Keratinocyte (primary cell): ENCODE results near the gene TECRL. TPM values are rescaled to one million over a fixed set of nuclear protein-coding genes. Genes with fewer than 3 reads are reported as not detected.

Experiments used
- DNase-seq: peaks from one replicate; pipeline ENCODE4 v3.0.0-alpha.2; 2011; ENCODE audit warnings: low read depth, missing footprints, low spot score
- FAIRE-seq: peaks from 2 replicates; lab custom pipeline; 2011; peaks lifted over from hg19 to GRCh38; lab: Jason Lieb, UNC
- H2AFZ ChIP-seq: 2 replicates; pipeline ENCODE4 v1.6.0; 2012; ENCODE audit warnings: low read length, control low read depth, inconsistent platforms; ENCODE audit not compliant: control insufficient read depth
- H3K27ac ChIP-seq: 2 replicates; pipeline ENCODE4 v1.5.1; 2011; ENCODE audit warnings: low read length; ENCODE audit not compliant: control insufficient read depth, insufficient read depth
- H3K27me3 ChIP-seq: 3 replicates; pipeline ENCODE4 v1.6.0; 2011; ENCODE audit warnings: low read length; ENCODE audit not compliant: control insufficient read depth, insufficient read depth; ENCODE audit errors: extremely low read depth
- H3K36me3 ChIP-seq, 2 experiments: 2 replicates in 1 of 2; 3 replicates in 1 of 2; pipeline ENCODE4 v1.5.1; 2011; ENCODE audit warnings: low read length in 2 of 2, mild to moderate bottlenecking in 1 of 2; ENCODE audit not compliant: control insufficient read depth in 2 of 2, insufficient read depth in 2 of 2; ENCODE audit errors: extremely low read depth in 1 of 2
- H3K4me1 ChIP-seq: 3 replicates; pipeline ENCODE4 v1.5.1; 2011; ENCODE audit warnings: low read length; ENCODE audit not compliant: control insufficient read depth, insufficient read depth; ENCODE audit errors: extremely low read depth
- H3K4me2 ChIP-seq: 3 replicates; pipeline ENCODE4 v1.6.0; 2011; ENCODE audit warnings: low read depth, low read length; ENCODE audit not compliant: control insufficient read depth, insufficient read depth; ENCODE audit errors: extremely low read depth
- H3K4me3 ChIP-seq, 3 experiments: fragments of 200-600 bp in 1 of 3; sonication (generic) in 1 of 3; 2 replicates in 2 of 3; 3 replicates in 1 of 3; pipeline ENCODE4 v1.5.1; 2011 to 2016; ENCODE audit warnings: low read length in 3 of 3, mild to moderate bottlenecking in 3 of 3, control low read depth in 2 of 3, inconsistent platforms in 1 of 3, low read depth in 1 of 3, mixed read lengths in 1 of 3, mixed run types in 1 of 3, moderate library complexity in 1 of 3; ENCODE audit not compliant: control insufficient read depth in 2 of 3, insufficient read depth in 2 of 3; ENCODE audit errors: extremely low read depth in 1 of 3
- H3K79me2 ChIP-seq: 2 replicates; pipeline ENCODE4 v1.6.0; 2012; ENCODE audit warnings: low read length; ENCODE audit not compliant: control insufficient read depth, insufficient read depth
- H3K9ac ChIP-seq: 3 replicates; pipeline ENCODE4 v1.6.0; 2011; ENCODE audit warnings: low read length; ENCODE audit not compliant: control insufficient read depth, insufficient read depth; ENCODE audit errors: extremely low read depth
- H3K9me1 ChIP-seq: 3 replicates; pipeline ENCODE4 v1.6.0; 2011; ENCODE audit warnings: low read length; ENCODE audit not compliant: control insufficient read depth, insufficient read depth; ENCODE audit errors: extremely low read depth
- H3K9me3 ChIP-seq: 2 replicates; pipeline ENCODE4 v1.5.1; 2012; ENCODE audit warnings: low read depth, low read length; ENCODE audit not compliant: control insufficient read depth
- H4K20me1 ChIP-seq: 3 replicates; pipeline ENCODE4 v1.6.0; 2011; ENCODE audit warnings: low read length; ENCODE audit not compliant: control insufficient read depth, insufficient read depth; ENCODE audit errors: extremely low read depth
- EZH2 ChIP-seq: IDR thresholded peaks from one replicate; pipeline ENCODE4 v1.6.1; 2012; ENCODE audit warnings: inconsistent platforms, mild to moderate bottlenecking, low read length, moderate library complexity
- dilution Hi-C: fragments of 300-500 bp; cut with MboI; formaldehyde crosslinking; loops from one replicate; pipeline ENCODE4 v1.7.0; 2020; ENCODE audit warnings: low sequenced_read_pairs; ENCODE audit not compliant: extremely low pct_ligation_motif_present
- polyA plus RNA-seq, 5 experiments: library from polyadenylated mRNA; depleted of rRNA in 3 of 5; stranded (reverse) in 3 of 5; stranded (forward) in 1 of 5; unstranded in 1 of 5; fragments of >200 nt; gene quantifications; 1 replicate in 1 of 5; 2 replicates in 3 of 5; 3 replicates in 1 of 5; pipeline versions ENCODE4 v1.2.1 to v1.2.3, GENCODE V29; 2011 to 2012; ENCODE audit warnings: missing spikeins in 2 of 5, low read depth in 1 of 5, low replicate concordance in 1 of 5
- small RNA-seq, 3 experiments: library from RNA; depleted of rRNA; stranded (forward); fragments of <200 nt; gene quantifications; one replicate each; pipeline ENCODE3, GENCODE V24; 2012; ENCODE audit warnings: low read depth in 3 of 3, low replicate concordance in 1 of 3; ENCODE audit not compliant: insufficient read length in 3 of 3
- TF ChIP-seq, protein P1 (sequence below), 3 experiments: IDR thresholded peaks in 1 of 3; conservative IDR thresholded peaks in 1 of 3; optimal IDR thresholded peaks in 1 of 3; 2 replicates in 2 of 3; 3 replicates in 1 of 3; pipeline versions ENCODE3 to v1.5.1; 2011; ENCODE audit warnings: low read length in 3 of 3, mild to moderate bottlenecking in 3 of 3, moderate library complexity in 2 of 3, control low read depth in 1 of 3, inconsistent platforms in 1 of 3; ENCODE audit not compliant: insufficient read depth in 2 of 3; ENCODE audit errors: extremely low read depth in 1 of 3

Gene TECRL
- polyA plus RNA-seq, 1 donor (not counting 4 experiments of a cell fraction or from before 2014, with no cell fraction given): not detected

DNA sequence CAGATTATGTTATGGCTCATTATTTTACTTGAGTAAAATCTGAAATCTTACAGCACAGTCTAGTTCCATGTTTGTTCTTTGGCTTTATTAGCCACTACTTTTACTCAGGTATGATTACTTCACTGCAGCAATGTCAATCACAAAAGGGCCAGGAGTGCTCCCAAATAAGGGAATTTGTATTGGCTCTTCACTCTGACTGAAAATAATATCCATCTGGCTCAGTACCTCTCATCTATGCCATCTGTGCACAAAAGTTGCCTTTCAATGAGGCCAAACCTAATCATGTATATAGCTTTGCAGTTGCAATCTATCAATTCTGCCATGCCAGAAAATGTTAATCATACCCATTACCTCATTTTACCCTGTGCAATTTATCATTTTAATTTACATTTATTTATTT lies 161.1 kb downstream of the TECRL start:
- DNase-seq (no peak), FAIRE-seq (no peak)
- Histone ChIP-seq H3K4me3 (no peak overlapping the region), H3K9me3 (no peaks in the 10 kb centered on the region), H3K4me2 (no peak overlapping the region), H3K4me1 (no peaks in the 10 kb centered on the region), H3K79me2 (no peaks in the 10 kb centered on the region), H3K27ac (no peak overlapping the region), H3K27me3 (no peaks in the 10 kb centered on the region), H3K9me1 (no peaks in the 10 kb centered on the region), H4K20me1 (no peaks in the 10 kb centered on the region), H3K36me3 (no peaks in the 10 kb centered on the region), H2AFZ (no peak overlapping the region), H3K9ac (no peak overlapping the region)
- dilution Hi-C loops: no loop called here
- no peak for TF ChIP-seq EZH2
- TF ChIP-seq, protein P1, sequence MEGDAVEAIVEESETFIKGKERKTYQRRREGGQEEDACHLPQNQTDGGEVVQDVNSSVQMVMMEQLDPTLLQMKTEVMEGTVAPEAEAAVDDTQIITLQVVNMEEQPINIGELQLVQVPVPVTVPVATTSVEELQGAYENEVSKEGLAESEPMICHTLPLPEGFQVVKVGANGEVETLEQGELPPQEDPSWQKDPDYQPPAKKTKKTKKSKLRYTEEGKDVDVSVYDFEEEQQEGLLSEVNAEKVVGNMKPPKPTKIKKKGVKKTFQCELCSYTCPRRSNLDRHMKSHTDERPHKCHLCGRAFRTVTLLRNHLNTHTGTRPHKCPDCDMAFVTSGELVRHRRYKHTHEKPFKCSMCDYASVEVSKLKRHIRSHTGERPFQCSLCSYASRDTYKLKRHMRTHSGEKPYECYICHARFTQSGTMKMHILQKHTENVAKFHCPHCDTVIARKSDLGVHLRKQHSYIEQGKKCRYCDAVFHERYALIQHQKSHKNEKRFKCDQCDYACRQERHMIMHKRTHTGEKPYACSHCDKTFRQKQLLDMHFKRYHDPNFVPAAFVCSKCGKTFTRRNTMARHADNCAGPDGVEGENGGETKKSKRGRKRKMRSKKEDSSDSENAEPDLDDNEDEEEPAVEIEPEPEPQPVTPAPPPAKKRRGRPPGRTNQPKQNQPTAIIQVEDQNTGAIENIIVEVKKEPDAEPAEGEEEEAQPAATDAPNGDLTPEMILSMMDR (optimal IDR thresholded peaks at IDR 0.05 in 1 of 3, IDR thresholded peaks at IDR 0.05 in 1 of 3, conservative IDR thresholded peaks at IDR 0.05 in 1 of 3; ENCODE audit: extremely low read depth in 1 of 3, insufficient read depth in 2 of 3, low read length in 3 of 3): no peak

DNA sequence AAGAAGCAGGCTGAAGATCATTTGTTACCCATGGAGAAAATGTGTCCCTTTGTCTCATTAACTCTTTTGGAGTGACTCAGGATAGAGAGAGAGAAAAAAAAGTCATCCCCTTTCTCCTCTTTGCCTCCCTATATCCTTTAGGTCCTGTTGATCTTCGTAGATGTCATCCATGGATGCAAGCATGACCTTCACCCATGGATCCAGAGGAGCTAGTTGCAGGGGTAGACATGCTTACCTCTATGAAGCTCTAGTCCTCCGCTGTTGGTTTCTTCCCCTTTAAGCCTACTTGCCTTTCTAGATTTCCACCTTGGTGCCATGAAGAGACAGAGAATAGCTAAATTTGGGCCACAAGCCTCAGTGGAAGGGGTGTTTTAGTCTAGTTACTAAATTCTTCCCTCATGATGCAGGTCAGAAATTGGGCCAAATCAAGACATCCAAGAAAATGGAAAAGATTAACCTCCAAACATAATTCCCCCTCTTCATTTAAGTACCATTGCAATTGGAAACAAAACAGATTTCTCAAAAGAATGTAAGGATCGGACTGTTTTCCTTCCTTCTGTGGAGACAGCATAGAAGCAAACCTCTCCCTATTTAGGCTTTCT lies 178.4 kb downstream of the TECRL start:
- dilution Hi-C loops: no loop called here
- Histone ChIP-seq H3K9me1 (no peaks in the 10 kb centered on the region), H3K4me2 (no peak overlapping the region), H4K20me1 (no peaks in the 10 kb centered on the region), H3K9ac (no peak overlapping the region), H3K4me1 (no peaks in the 10 kb centered on the region), H3K9me3 (peaks cover 3% of the 10 kb centered on the region), H3K36me3 (no peaks in the 10 kb centered on the region), H3K27me3 (no peaks in the 10 kb centered on the region), H3K4me3 (no peak overlapping the region), H2AFZ (no peak overlapping the region), H3K27ac (no peak overlapping the region), H3K79me2 (no peaks in the 10 kb centered on the region)
- no peak for TF ChIP-seq EZH2
- TF ChIP-seq, protein P1 (optimal IDR thresholded peaks at IDR 0.05 in 1 of 3, IDR thresholded peaks at IDR 0.05 in 1 of 3, conservative IDR thresholded peaks at IDR 0.05 in 1 of 3; ENCODE audit: extremely low read depth in 1 of 3, insufficient read depth in 2 of 3, low read length in 3 of 3): no peak
- DNase-seq (no peak), FAIRE-seq (no peak)

Small RNAs within 50 kb of the gene (small RNA-seq; reads per million reads assigned to genes)
- gene RNU6-191P: 0 reads per million in 3 experiments
